Adrenal gland (tissue), 5 donors: ENCODE data around the gene HOXD12.

ENCODE experiments used
- POLR2A ChIP-seq, 2 donors: fragments of 450-650 bp; IDR thresholded peaks; one replicate each; pipeline ENCODE4 v1.6.1; 2017; ENCODE audit warnings: antibody characterized with exemption in 2 of 2, mild to moderate bottlenecking in 2 of 2, moderate library complexity in 1 of 2
- TF ChIP-seq, protein P1 (sequence below), 6 experiments: fragments of 450-650 bp in 4 of 6; fragments of 200-600 bp in 2 of 6; sonication (generic) in 1 of 6; IDR thresholded peaks; 1 replicate in 5 of 6; 2 replicates in 1 of 6; pipeline versions ENCODE4 v1.5.1 to v1.8.0; 2016 to 2021; ENCODE audit warnings: antibody characterized with exemption in 6 of 6, mild to moderate bottlenecking in 2 of 6, moderate library complexity in 1 of 6
- donor health status: DM: no; HTN: no; CAD: no.

- TF ChIP-seq, protein P1, sequence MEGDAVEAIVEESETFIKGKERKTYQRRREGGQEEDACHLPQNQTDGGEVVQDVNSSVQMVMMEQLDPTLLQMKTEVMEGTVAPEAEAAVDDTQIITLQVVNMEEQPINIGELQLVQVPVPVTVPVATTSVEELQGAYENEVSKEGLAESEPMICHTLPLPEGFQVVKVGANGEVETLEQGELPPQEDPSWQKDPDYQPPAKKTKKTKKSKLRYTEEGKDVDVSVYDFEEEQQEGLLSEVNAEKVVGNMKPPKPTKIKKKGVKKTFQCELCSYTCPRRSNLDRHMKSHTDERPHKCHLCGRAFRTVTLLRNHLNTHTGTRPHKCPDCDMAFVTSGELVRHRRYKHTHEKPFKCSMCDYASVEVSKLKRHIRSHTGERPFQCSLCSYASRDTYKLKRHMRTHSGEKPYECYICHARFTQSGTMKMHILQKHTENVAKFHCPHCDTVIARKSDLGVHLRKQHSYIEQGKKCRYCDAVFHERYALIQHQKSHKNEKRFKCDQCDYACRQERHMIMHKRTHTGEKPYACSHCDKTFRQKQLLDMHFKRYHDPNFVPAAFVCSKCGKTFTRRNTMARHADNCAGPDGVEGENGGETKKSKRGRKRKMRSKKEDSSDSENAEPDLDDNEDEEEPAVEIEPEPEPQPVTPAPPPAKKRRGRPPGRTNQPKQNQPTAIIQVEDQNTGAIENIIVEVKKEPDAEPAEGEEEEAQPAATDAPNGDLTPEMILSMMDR (IDR thresholded peaks at IDR 0.05): no peak
- TF ChIP-seq POLR2A (IDR thresholded peaks at IDR 0.05): no peak
Measured at GRCh38 chr2:176123411-176124109, 24.0 kb downstream of the HOXD12 start.
